Endothelial cell of umbilical vein (primary cell): Measurements from ENCODE around the gene TMEM114. TPM values are rescaled to one million over a fixed set of nuclear protein-coding genes. Genes with fewer than 3 reads are reported as not detected.

Experiments
- BruUV-seq: library from RNA; stranded (reverse); fragments of 400-500 nt; replicated peaks from 2 replicates; lab custom pipeline; 2021; lab: Mats Ljungman, UMichigan
- CTCF ChIA-PET: fragments of 300-600, 350-600 bp; sonication (Branson Sonifier 250); formaldehyde crosslinking; loops from one replicate; lab custom pipeline; 2021; ENCODE audit warnings: antibody characterized with exemption, inconsistent platforms; lab: Charles Lee
- POLR2A ChIA-PET: fragments of 300-600, 350-600 bp; sonication (Branson Sonifier 250); formaldehyde crosslinking; loops from one replicate; lab custom pipeline; 2021; ENCODE audit warnings: antibody characterized with exemption, inconsistent platforms; lab: Charles Lee
- DNase-seq: peaks from one replicate; pipeline ENCODE4 v3.0.0-alpha.2; 2011; ENCODE audit warnings: low read depth, low spot score
- FAIRE-seq: peaks from 2 replicates; lab custom pipeline; 2011; peaks lifted over from hg19 to GRCh38; lab: Jason Lieb, UNC
- H2AFZ ChIP-seq: 2 replicates; pipeline ENCODE4 v1.6.0; 2012; ENCODE audit warnings: low read depth, low read length, control low read depth, inconsistent platforms
- H3K27ac ChIP-seq: 2 replicates; pipeline ENCODE4 v1.5.1; 2011; ENCODE audit warnings: low read depth, mild to moderate bottlenecking, control low read depth, low read length, moderate library complexity; ENCODE audit not compliant: insufficient read depth
- H3K27me3 ChIP-seq, 2 experiments: 2 replicates each; pipeline versions ENCODE4 v1.6.0 to v1.6.1; 2011; ENCODE audit warnings: low read length in 2 of 2, mixed read lengths in 1 of 2; ENCODE audit not compliant: control insufficient read depth in 2 of 2, insufficient read depth in 2 of 2
- H3K36me3 ChIP-seq, 2 experiments: 2 replicates in 1 of 2; 3 replicates in 1 of 2; pipeline ENCODE4 v1.5.1; 2011; ENCODE audit warnings: low read length in 2 of 2, mild to moderate bottlenecking in 1 of 2, moderate library complexity in 1 of 2; ENCODE audit not compliant: control insufficient read depth in 2 of 2, insufficient read depth in 2 of 2; ENCODE audit errors: extremely low read depth in 1 of 2
- H3K4me1 ChIP-seq: 3 replicates; pipeline ENCODE4 v1.5.1; 2011; ENCODE audit warnings: mild to moderate bottlenecking, low read length; ENCODE audit not compliant: control insufficient read depth, insufficient read depth; ENCODE audit errors: extremely low read depth
- H3K4me2 ChIP-seq: 2 replicates; pipeline ENCODE4 v1.6.1; 2011; ENCODE audit warnings: low read length, control low read depth, mixed read lengths; ENCODE audit not compliant: insufficient read depth
- H3K4me3 ChIP-seq, 3 experiments: fragments of 200-600 bp in 1 of 3; sonication (generic), shearing (Covaris generic) in 1 of 3; replicated peaks in 1 of 3; 2 replicates each; pipeline ENCODE4 v1.5.1; 2011 to 2016; ENCODE audit warnings: control low read depth in 3 of 3, low read length in 3 of 3, mild to moderate bottlenecking in 2 of 3, inconsistent platforms in 1 of 3, low read depth in 1 of 3, moderate library complexity in 1 of 3; ENCODE audit not compliant: insufficient read depth in 1 of 3
- H3K79me2 ChIP-seq: 2 replicates; pipeline ENCODE4 v1.6.0; 2012; ENCODE audit warnings: low read length, inconsistent platforms; ENCODE audit not compliant: control insufficient read depth, insufficient read depth
- H3K9ac ChIP-seq: replicated peaks from 2 replicates; pipeline ENCODE3; 2011; ENCODE audit warnings: low read length, control low read depth; ENCODE audit not compliant: insufficient read depth; ENCODE audit errors: extremely low read depth
- H3K9me1 ChIP-seq: replicated peaks from 3 replicates; pipeline ENCODE4 v1.6.0; 2011; ENCODE audit warnings: mild to moderate bottlenecking, low read length; ENCODE audit not compliant: control insufficient read depth, insufficient read depth; ENCODE audit errors: extremely low read depth
- H3K9me3 ChIP-seq: replicated peaks from 2 replicates; pipeline ENCODE4 v1.5.1; 2012; ENCODE audit warnings: low read length, inconsistent platforms; ENCODE audit not compliant: control insufficient read depth, insufficient read depth
- H4K20me1 ChIP-seq: replicated peaks from 2 replicates; pipeline ENCODE3; 2011; ENCODE audit warnings: mild to moderate bottlenecking, low read length; ENCODE audit not compliant: control insufficient read depth, insufficient read depth; ENCODE audit errors: extremely low read depth
- EZH2 ChIP-seq: IDR thresholded peaks from 2 replicates; pipeline ENCODE4 v1.6.1; 2012; ENCODE audit warnings: borderline replicate concordance, low read depth, mild to moderate bottlenecking, moderate library complexity, low read length, inconsistent platforms; ENCODE audit not compliant: severe bottlenecking
- FOS ChIP-seq: IDR thresholded peaks from 2 replicates; pipeline ENCODE4 v1.6.1; 2011; ENCODE audit warnings: mild to moderate bottlenecking, low read length, moderate library complexity, borderline replicate concordance; ENCODE audit not compliant: insufficient read depth
- GATA2 ChIP-seq: IDR thresholded peaks from 2 replicates; pipeline ENCODE4 v1.7.0; 2011; ENCODE audit warnings: low read depth, mild to moderate bottlenecking, moderate library complexity, mixed read lengths, low read length; ENCODE audit not compliant: insufficient read length, insufficient read depth
- JUN ChIP-seq: IDR thresholded peaks from 2 replicates; pipeline ENCODE4 v1.6.1; 2011; ENCODE audit warnings: borderline replicate concordance, low read depth; ENCODE audit not compliant: insufficient read length, insufficient read depth
- POLR2A ChIP-seq: IDR thresholded peaks from 2 replicates; pipeline ENCODE4 v1.6.1; 2012; ENCODE audit warnings: low read depth, mild to moderate bottlenecking, control low read depth, low read length
- POLR2AphosphoS5 ChIP-seq: IDR thresholded peaks from 2 replicates; pipeline ENCODE4 v1.6.1; 2012; ENCODE audit warnings: low read depth, mild to moderate bottlenecking, control low read depth, low read length, moderate library complexity; ENCODE audit not compliant: insufficient read depth
- dilution Hi-C: fragments of 300-500 bp; cut with MboI; formaldehyde crosslinking; loops from one replicate; pipeline ENCODE4 v1.15.0; 2019; ENCODE audit warnings: low sequenced_read_pairs; ENCODE audit not compliant: extremely low pct_ligation_motif_present
- intact Hi-C: fragments of 100-400 bp; cut with micrococcal nuclease; formaldehyde crosslinking; loops from one replicate; pipeline ENCODE4 v1.10.0; 2022
- polyA plus RNA-seq, 4 experiments: library from polyadenylated mRNA; depleted of rRNA in 3 of 4; stranded (reverse) in 3 of 4; unstranded in 1 of 4; fragments of >200 nt; gene quantifications; 2 replicates each; pipeline versions ENCODE4 v1.2.1 to v1.2.3, GENCODE V29; 2011 to 2012; ENCODE audit warnings: missing spikeins in 1 of 4
- total RNA-seq: library from RNA; stranded (reverse); gene quantifications from 2 replicates; pipeline ENCODE4 v1.2.3, GENCODE V29; 2021
- TF ChIP-seq, protein P1 (sequence below): IDR thresholded peaks from 2 replicates; pipeline ENCODE4 v1.6.1; 2011; ENCODE audit not compliant: insufficient read depth, insufficient read length
- TF ChIP-seq, protein P2 (sequence below), 2 donors: IDR thresholded peaks; 1 replicate in 1 of 2; 2 replicates in 1 of 2; pipeline ENCODE4 v1.5.1; 2011; ENCODE audit warnings: low read length in 2 of 2, mild to moderate bottlenecking in 2 of 2, moderate library complexity in 2 of 2, control low read depth in 1 of 2, inconsistent platforms in 1 of 2, low read depth in 1 of 2; ENCODE audit not compliant: insufficient read depth in 1 of 2; ENCODE audit errors: extremely low read depth in 1 of 2

Gene TMEM114
- total and polyA plus RNA-seq, 2 donors (not counting 3 experiments of a cell fraction or from before 2014, with no cell fraction given) = not detected

DNA sequence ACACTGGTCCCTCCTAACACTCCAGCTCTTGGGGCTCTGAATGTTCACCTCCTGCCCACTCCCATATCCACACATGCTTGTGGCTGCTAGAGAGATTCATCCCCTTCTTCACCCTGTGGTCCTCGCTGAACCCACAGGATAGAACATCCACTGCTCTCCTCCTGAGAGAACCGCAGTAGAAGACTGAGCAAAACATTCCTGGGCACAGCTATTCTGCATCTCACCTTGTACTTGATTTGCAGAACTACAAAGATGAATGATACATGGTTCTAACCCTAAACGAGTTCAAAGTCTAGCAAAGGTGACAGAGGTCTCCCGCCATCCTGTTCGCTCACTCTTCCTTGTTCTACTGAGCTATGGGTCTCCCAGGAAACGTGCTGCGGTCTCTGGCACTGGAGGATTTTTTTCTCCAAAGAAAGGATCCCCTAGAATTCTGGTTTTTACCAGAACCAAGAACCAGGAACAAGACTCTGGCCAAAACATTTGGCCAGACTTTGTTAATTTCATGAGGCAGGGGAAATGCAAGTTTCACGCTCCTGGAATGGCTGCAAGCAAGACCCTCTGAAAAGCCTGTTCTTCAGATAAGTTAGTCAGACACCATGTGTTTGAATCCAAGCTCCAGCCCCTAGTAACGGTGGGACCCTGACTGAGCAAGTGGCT lies 39.5 kb downstream of the TMEM114 start:
- Histone ChIP-seq H3K4me2 (no peak overlapping the region), H3K9me1 (no peaks in the 10 kb centered on the region), H3K27me3 (no peaks in the 10 kb centered on the region), H3K9me3 (no peaks in the 10 kb centered on the region), H3K36me3 (no peaks in the 10 kb centered on the region), H4K20me1 (no peaks in the 10 kb centered on the region), H3K79me2 (no peaks in the 10 kb centered on the region), H2AFZ (no peak overlapping the region), H3K27ac (no peak overlapping the region), H3K4me1 (no peaks in the 10 kb centered on the region), H3K4me3 (no peak overlapping the region), H3K9ac (no peak overlapping the region)
- ChIA-PET POLR2A (no interaction called here), CTCF (no interaction called here)
- intact Hi-C loops = no loop called here
- no peak for FAIRE-seq
- DNase-seq = no peak
- dilution Hi-C loops = no loop called here
- TF ChIP-seq, protein P1, sequence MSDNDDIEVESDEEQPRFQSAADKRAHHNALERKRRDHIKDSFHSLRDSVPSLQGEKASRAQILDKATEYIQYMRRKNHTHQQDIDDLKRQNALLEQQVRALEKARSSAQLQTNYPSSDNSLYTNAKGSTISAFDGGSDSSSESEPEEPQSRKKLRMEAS = no peak
- TF ChIP-seq POLR2A (no peak), POLR2AphosphoS5 (no peak), EZH2 (no peak), FOS (no peak), JUN (no peak), GATA2 (no peak)
- TF ChIP-seq, protein P2, sequence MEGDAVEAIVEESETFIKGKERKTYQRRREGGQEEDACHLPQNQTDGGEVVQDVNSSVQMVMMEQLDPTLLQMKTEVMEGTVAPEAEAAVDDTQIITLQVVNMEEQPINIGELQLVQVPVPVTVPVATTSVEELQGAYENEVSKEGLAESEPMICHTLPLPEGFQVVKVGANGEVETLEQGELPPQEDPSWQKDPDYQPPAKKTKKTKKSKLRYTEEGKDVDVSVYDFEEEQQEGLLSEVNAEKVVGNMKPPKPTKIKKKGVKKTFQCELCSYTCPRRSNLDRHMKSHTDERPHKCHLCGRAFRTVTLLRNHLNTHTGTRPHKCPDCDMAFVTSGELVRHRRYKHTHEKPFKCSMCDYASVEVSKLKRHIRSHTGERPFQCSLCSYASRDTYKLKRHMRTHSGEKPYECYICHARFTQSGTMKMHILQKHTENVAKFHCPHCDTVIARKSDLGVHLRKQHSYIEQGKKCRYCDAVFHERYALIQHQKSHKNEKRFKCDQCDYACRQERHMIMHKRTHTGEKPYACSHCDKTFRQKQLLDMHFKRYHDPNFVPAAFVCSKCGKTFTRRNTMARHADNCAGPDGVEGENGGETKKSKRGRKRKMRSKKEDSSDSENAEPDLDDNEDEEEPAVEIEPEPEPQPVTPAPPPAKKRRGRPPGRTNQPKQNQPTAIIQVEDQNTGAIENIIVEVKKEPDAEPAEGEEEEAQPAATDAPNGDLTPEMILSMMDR (IDR thresholded peaks at IDR 0.05; ENCODE audit: extremely low read depth in 1 of 2, insufficient read depth in 1 of 2, low read depth in 1 of 2, low read length in 2 of 2) = no peak
- BruUV-seq = no TSS peak
